Measurements from ENCODE around the gene ANKRD16.
"Not testable (repeated sequence)": the region's sequence is repeated elsewhere in the genome, so short reads cannot be mapped to it uniquely, and the experiment has no call there.

ANKRD16 gene

GRCh38 chr10:5902511-5903274 lies 13.0 kb upstream of the ANKRD16 start:
- no peak for DNase-seq

- DNase-seq: no peak
Observed at GRCh38 chr10:5900247-5900646, 10.6 kb upstream of the ANKRD16 start.

- no peak for DNase-seq
Observed at GRCh38 chr10:5898163-5898562, 8.5 kb upstream of the ANKRD16 start.

GRCh38 chr10:5897504-5897903 lies 7.8 kb upstream of the ANKRD16 start:
- DNase-seq: no peak

GRCh38 chr10:5897053-5897340 lies 7.3 kb upstream of the ANKRD16 start:
- no peak for DNase-seq

- no peak for DNase-seq
Observed at GRCh38 chr10:5896208-5897052, 6.7 kb upstream of the ANKRD16 start.

GRCh38 chr10:5895804-5896203 lies 6.1 kb upstream of the ANKRD16 start:
- peak; percentile 5 for DNase-seq

- DNase-seq: no peak
Observed at GRCh38 chr10:5895365-5895764, 5.7 kb upstream of the ANKRD16 start.

GRCh38 chr10:5894873-5895272 lies 5.2 kb upstream of the ANKRD16 start:
- DNase-seq: no peak

GRCh38 chr10:5894403-5894802 lies 4.7 kb upstream of the ANKRD16 start:
- no peak for DNase-seq

GRCh38 chr10:5893321-5893720 lies 3.6 kb upstream of the ANKRD16 start:
- DNase-seq: no peak

GRCh38 chr10:5892007-5892406 lies 2.3 kb upstream of the ANKRD16 start:
- no peak for DNase-seq

- no peak for DNase-seq
Observed at GRCh38 chr10:5891009-5891408, 1.3 kb upstream of the ANKRD16 start.

- DNase-seq: peak; percentile 17
Observed at GRCh38 chr10:5890452-5890915, 791 bp upstream of the ANKRD16 start.

- DNase-seq: peak; percentile 33
Observed at GRCh38 chr10:5888843-5889623, 660 bp downstream of the ANKRD16 start.

- no peak for DNase-seq
Observed at GRCh38 chr10:5888351-5888750, 1.3 kb downstream of the ANKRD16 start.

GRCh38 chr10:5887641-5888040 lies 2.1 kb downstream of the ANKRD16 start:
- DNase-seq: no peak

GRCh38 chr10:5887029-5887428 lies 2.7 kb downstream of the ANKRD16 start:
- DNase-seq: no peak

- no peak for DNase-seq
Observed at GRCh38 chr10:5885619-5886018, 4.1 kb downstream of the ANKRD16 start.

GRCh38 chr10:5882961-5883360 lies 6.7 kb downstream of the ANKRD16 start:
- DNase-seq: no peak

- DNase-seq: not testable (repeated sequence)
Observed at GRCh38 chr10:5877041-5877440, 12.7 kb downstream of the ANKRD16 start.

GRCh38 chr10:5876181-5876768 lies 13.4 kb downstream of the ANKRD16 start:
- DNase-seq: no peak

- peak; percentile 80 for DNase-seq
Observed at GRCh38 chr10:5873515-5873995, 16.1 kb downstream of the ANKRD16 start.

Data from CD4-positive, alpha-beta T cell treated with Interleukin-17A for 1 hour (primary cell).